AG09309 (cell line): ENCODE measurements around the gene LRRC32.

Source experiments
- DNase-seq: peaks from one replicate; pipeline ENCODE4 v3.0.0-alpha.2; 2010; ENCODE audit warnings: low read depth
- H3K4me3 ChIP-seq: 2 replicates; pipeline ENCODE4 v1.5.1; 2011; ENCODE audit warnings: mild to moderate bottlenecking, low read depth, low read length, moderate library complexity; ENCODE audit not compliant: control insufficient read depth
- CTCF ChIP-seq: IDR thresholded peaks from 2 replicates; pipeline ENCODE4 v1.5.1; 2011; ENCODE audit warnings: mild to moderate bottlenecking, low read depth, low read length, inconsistent platforms; ENCODE audit not compliant: insufficient read depth, control insufficient read depth; ENCODE audit errors: missing control alignments

LRRC32 gene

DNA sequence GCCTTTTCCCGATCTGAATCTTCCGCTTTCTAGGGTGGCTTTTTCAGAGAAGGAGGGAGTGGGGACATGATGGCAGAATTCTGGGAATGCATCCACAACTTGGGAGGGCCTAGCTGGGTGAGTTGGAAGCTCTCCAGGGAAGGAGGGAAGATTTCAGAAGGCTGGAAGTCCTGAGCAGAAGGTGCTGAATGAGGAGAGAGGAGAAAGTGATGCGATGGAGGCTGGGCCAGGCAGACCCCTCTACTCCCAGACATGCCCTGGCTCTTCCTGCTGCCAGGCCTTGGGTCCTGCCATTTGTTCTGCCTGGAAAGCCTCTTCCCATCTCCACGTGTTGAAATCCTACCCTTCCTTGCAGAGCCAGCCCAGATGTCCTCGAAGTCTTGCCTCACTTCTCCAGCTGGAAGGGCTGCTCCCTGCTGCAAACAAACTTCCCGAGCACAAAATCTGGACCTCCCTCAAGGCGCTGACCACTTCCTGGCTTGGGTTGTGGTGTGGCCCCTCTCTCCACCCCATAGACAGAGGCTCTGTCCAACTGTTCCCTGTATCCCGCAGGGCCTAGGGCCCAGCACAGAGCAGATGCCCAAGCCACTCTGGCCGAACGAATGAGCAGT is 16.8 kb downstream of the LRRC32 start:
- TF ChIP-seq CTCF, result no peak
- H3K4me3 ChIP-seq, result no peak overlapping the region
- DNase-seq, result peak; percentile 55

- TF ChIP-seq CTCF, result no peak
- H3K4me3 ChIP-seq, result no peak overlapping the region
- DNase-seq, result no peak
Measured at GRCh38 chr11:76653012-76653673, 17.4 kb downstream of the LRRC32 start.

DNA sequence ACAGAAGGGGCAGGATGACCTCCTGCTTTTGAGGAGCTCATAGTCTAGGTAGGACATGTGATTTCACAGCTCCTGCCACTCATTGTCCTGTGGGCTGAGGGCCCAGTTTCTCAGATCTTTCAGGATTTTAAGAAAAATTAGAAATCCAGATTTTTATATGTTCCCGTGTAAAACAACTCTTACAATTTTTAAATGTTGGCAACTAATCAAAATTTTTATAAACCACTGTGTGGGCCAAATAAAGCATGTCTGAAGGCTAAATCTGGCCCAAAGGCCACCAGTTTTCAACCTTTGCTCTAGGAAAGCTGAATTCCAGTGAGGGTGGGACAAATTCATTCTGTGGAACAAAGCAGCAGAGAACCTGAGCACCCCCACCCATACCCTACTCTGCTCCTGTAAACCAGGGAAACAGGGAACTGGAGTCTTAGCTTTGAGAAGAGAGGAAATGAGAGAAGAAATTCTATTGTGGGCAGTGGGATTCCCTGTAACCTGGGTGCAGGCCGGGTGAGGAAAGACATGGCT is 20.6 kb downstream of the LRRC32 start:
- no peak overlapping the region for H3K4me3 ChIP-seq
- TF ChIP-seq CTCF, result no peak
- no peak for DNase-seq

DNA sequence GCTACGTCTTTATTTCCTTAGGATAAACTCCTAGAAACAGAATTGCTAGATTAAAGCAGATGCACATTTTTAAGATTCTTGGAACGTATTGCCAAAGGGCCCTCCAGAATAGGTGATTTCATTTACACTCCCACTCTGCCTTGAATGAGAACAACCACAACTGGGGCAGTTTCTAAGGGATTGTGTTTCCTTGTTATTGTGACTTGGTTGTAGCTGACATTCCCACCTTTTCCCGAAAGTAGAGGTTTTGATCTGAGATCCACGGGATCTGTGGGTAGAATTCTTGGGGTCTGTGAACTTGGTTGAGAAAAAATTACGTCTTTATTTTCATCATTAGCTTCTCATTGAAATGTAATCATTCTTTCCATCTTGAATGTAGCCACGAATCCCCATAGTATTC is 21.5 kb downstream of the LRRC32 start:
- DNase-seq, result no peak
- no peak overlapping the region for H3K4me3 ChIP-seq
- no peak for TF ChIP-seq CTCF

GRCh38 chr11:76648061-76648460 is 22.5 kb downstream of the LRRC32 start:
- no peak overlapping the region for H3K4me3 ChIP-seq
- TF ChIP-seq CTCF, result no peak
- no peak for DNase-seq

- TF ChIP-seq CTCF, result no peak
- DNase-seq, result no peak
Measured at GRCh38 chr11:76646882-76647534, 23.5 kb downstream of the LRRC32 start.

More at GRCh38 chr11:76646882-76647534, 23.5 kb downstream of the LRRC32 start:
- H3K4me3 ChIP-seq, result no peak overlapping the region
